HG03521 (cell line): ENCODE measurements around the gene BBC3.
A peak's percentile ranks its signal among the peaks of the same experiment; 100 is the strongest.
"Not testable (repeated sequence)": the region's sequence is repeated elsewhere in the genome, so short reads cannot be mapped to it uniquely, and the experiment has no call there.

Source experiments
- ATAC-seq: cut with Tn5 transposase; IDR thresholded peaks from one replicate; pipeline ENCODE4 v1.9.1; 2021; ENCODE audit warnings: mild to moderate bottlenecking, moderate library complexity; ENCODE audit not compliant: unreplicated experiment

The BBC3 gene, protein sequence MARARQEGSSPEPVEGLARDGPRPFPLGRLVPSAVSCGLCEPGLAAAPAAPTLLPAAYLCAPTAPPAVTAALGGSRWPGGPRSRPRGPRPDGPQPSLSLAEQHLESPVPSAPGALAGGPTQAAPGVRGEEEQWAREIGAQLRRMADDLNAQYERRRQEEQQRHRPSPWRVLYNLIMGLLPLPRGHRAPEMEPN

DNA sequence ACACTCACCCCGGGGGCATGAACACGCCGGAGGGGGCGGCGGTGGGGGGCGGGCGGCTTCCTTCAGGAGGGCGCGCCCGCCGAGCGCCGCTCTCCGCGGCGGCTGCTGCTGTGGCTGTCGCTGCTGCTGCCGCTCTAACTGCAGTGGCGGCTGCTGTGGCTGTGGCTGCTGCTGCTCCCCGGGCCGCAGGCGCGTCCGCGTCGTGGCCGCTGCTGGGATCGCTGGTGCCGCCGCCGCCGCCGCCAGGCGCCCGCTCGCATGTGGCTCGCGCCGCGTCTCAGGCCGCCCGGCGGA is at the start of gene BBC3:
BBC3 (minus strand) TSS at position 279 of the 294 bp plus-strand sequence. CDS start 2,768 bp downstream, outside the sequence.
- ATAC-seq: no peak

DNA sequence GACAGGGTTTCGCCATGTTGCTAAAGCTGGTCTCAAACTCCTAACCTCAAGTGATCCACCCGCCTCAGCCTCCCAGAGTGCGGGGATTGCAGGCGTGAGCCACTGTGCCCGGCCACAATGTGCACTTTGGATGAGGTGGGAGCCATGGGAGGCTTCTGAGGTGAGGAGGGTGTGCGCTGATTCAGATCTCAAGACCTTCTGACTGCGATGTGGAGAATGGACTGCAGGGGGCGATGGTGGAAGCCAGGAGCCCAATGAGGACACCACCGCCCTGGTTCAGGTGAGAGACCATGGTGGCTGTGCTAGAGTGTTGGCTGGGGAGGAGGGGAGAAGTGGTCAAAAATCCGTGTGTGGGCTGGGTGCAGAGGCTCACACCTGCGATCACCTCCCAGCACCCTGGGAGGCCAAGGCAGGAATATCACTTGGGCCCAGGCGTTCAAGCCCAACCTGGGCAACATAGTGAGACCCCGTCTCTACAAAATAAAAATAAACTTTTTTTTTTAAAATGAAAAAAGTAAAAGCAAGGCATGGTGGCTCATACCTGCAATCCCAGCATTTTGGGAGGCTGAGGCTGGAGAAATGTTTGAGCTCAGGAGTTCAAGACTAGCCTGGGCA is 49.3 kb upstream of the BBC3 start:
- ATAC-seq: no peak

DNA sequence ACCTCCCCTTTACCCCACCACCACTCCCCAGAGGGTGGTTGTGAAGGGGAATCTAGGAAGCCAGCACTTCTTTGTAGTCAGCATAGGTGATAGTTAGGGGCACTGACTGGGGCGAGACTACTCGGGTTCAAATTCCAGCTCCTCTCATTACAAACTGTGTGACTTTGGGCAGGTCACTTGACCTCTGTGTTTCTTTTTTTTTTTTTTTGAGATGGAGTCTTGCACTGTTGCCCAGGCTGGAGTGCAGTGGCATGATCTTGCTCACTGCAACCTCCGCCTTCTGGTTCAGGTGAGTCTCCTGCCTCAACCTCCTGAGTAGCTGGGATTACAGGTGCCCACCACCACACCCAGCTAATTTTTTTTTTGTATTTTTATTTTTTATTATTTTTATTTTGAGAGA is 45.5 kb upstream of the BBC3 start:
- ATAC-seq: not testable (repeated sequence)

DNA sequence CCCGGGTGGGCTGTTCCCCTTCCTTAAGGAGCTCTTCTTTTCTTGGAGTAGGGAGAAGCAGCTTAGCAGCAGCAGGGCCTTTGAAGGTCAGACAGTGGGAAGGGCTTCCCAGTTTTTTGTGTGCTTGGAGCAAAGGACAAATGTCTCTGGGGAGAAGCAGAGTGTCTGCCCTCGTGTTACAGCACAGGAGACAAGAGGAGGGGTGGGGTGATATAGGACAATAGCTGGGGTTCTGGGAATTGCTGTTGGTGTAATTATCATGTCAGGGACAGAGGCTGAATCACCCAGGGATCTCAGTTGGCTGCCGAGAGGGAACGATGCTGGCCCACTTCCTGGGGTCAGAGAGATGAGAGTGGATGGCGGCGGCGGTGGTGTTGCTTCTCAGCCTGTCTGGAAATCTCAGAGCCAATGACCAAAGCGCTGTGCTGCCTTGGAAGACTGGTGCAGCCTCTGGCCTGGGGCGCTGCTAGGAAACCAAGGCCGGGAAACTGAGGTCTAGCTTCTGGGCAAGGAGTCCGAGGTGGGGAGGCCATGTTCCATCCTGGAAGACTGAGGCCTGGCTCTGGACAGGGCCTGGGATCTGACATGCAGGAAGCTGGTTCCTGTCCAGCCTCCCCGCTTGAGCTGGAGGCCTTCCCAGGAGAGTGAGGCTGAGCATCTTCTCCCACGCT is 44.9 kb upstream of the BBC3 start:
- ATAC-seq: no peak

DNA sequence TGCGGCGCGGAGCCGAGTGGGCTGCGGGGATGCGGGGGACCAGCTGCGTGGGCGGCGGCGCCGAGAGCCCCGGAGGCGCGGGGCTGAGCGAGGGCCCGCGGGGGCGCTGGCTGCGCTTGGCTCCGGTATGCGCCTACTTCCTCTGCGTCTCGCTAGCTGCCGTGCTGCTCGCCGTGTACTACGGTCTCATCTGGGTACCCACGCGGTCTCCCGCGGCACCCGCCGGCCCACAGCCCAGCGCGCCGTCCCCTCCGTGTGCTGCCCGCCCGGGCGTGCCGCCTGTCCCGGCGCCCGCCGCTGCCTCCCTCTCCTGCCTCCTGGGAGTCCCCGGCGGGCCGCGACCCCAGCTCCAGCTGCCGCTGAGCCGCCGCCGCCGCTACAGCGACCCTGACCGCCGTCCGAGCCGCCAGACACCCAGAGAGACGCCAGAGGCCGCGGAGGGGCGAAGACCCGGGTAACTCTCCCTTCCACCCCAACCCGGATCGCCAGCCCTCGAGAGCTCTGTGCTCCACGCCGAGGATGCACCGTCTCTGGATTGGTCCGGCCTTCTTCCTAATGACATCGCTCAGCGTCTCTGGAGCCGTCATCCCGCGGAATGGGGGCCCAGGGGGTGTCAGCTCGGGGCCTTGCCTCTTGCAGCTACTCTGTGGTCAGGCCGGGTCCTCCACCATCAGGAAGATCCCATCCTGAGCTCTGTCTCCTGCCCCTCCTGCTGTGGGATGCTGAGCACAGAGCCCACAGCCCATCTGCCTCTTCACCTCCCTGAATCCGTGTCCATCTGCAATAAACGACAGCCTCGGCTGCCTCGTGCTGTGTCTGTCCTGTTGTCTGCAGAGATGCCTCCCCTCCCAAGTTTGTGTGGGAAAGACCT is 44.1 kb upstream of the BBC3 start:
- ATAC-seq: no peak

DNA sequence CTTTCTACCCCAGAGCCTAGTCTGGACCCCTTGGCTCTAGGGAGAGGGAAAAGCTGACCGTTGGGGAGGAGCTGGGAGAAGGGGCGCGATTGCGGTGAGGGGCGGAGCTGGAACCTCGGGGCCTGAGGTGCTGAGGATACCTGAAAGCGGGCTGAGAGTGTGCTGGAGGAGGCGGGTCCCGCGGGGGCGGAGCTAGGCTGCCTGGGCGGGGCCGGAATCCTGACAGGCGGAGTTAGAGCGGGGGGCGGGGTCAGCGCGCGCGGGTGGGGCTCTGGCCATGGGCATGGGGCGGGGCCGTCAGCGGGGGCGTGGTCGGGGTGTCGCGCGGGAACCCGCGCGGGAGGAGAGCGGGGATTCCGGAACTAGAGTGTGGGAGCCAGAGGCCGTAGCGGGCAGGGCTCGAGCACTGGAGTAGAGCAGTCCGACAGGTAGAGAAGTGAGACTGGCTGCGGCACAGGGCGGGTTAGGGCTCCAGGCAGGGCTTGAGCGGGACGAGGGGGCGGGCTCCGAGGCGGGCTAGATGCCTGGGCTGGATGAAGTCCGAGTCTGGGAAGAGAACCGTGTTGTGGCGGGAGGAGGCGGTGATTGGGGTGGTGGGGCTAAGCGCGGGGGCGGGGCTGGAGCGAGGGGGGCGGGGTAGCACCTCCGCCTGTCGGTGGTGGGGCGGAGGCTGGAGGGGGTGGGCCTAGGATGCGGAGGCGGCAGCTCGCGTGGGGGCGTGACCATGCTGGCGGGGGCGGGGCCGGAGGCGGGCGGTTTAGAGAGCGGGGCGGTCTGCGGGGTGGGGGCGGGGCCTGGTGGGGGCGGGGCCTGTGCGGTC is 43.3 kb upstream of the BBC3 start, which contains the start of gene INAFM1:
INAFM1 (plus strand) TSS at position 815 of the 820 bp plus-strand sequence. CDS start 35 bp downstream, outside the sequence.
- peak; percentile 52 for ATAC-seq

DNA sequence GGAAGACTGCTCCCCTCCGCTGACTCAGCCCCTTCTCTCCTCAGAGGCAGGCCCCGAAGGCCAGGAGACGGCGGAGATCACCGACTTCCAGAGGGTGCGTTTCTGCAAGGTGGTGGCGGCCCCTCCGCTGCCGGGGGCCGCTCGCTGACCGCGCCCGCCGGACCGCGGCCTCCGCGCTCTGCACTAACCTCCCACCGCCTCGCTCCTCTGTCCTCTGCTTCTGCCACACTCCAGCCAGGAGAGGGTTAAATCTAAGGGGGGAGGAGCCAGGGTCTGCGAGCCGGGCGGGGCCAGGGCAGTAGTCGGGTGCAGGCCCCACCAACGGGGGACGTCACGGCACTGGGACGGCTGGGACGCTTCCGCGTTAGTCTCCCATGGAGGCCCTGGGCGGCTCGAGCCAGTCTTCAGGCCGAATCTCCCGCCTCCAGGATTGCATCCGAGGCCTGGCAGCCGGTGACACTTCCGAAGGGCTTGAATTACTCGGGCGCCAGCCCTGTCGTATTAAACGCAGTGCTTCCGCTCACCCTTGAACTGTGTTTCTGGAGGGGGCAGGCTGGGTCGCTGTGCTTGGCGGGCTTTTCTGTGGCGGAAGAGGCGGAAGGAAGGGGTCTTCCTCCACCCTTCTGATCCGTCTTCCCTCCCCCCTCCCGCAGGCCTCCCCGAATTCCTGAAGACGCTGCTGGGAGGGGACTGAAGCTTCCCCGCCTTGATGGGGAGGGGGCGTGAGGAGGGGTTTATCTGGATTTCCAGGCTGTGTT is 42.5 kb upstream of the BBC3 start:
- ATAC-seq: peak; percentile 44

DNA sequence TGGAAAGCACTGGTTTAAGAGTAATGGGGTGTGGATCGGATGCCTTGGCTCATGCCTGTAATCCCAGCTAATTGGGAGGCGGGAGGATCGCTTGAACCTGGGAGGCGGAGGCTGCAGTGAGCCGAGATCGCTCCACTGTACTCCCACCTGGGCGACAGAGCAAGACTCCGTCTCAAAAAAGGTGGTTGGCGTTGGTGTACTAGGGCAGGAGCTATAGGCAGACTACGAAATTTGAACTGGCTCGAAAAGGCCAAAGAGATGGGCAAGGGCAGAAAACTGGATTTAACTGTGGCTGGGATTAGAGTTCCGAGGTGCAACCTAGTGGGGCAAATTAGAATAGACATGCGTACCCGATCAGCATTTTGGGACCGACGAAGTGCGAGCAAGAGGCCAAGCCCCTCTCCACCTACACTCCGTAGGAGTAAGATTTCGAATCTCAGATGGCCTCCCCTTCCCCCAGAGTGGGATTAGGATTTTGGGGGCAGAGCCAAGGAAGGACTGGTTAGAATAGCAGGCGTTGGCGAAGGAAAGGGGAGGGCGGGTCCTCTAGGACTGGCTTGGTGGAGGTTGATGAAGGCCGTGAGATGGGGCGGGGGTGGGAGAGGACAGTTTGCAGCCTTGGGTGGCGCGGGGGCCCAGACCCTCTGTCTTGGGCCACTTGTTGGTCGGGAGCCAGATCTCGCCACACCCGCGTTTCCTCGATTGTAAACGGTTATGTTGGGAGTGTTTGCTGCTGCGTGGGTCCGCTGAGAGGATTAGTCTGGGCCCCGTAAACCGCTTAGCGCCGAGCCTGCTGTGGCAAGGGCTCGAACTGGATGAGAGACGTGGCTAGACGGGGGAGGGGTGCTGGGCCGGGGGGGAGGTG is 41.7 kb upstream of the BBC3 start:
- ATAC-seq: no peak

DNA sequence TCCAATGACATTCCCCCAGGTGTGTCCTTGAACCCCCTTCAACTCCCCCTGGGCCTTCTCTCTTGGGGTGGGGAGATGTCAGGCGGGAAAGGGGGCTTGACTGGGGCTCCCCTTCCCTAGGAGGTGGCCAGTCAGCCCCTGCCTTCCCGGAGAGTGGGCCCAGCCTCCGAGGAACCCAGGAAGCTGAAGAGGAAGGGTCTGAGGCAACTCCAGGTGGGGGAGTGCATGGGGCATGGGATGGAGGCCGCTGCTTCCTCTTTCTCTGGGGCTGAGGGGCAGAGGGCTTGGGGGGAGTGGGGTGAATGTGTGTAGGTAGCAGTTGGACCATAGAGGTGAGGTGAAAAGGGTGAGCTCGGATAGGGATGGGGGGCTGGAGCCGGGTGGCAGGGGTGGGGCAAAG is 41.0 kb upstream of the BBC3 start:
- no peak for ATAC-seq

DNA sequence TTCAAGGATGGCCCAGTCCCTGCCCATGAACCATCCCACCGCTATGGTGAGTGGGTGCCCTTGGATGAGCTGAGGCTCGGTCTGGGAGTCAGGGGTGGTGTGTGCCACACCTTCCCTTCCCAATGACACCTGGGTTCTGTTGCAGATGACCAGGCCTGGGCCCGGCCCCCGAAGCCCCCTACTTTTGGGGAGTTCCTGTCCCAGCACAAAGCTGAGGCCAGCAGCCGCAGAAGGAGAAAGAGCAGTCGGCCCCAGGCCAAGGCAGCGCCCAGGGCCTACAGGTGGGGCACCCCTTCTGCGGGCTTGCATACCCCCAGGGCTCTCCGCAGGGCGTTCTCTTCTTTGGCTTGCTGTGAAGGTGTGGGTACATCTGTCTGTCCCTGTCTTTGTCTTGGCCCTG is 39.4 kb upstream of the BBC3 start:
- ATAC-seq: no peak

DNA sequence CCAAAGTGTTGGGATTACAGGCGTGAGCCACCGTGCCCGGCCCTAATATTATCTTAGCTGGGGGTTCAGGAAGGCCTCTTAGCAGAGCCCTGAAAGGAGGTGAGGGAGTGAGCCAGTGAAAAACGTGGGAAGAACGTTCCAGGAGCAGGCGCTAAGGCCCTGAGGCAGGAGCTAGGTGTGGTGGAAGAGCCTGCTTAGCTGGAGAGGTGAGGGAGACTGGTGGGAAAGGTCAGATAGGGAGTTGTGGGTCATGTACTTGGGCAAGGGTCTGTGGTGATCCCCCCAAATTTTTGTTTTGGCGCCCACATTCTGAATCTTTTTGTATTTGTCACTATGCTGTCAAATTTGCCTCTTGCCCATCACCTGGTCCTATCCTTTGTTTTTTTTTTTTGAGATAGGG is 38.6 kb upstream of the BBC3 start:
- ATAC-seq: no peak

DNA sequence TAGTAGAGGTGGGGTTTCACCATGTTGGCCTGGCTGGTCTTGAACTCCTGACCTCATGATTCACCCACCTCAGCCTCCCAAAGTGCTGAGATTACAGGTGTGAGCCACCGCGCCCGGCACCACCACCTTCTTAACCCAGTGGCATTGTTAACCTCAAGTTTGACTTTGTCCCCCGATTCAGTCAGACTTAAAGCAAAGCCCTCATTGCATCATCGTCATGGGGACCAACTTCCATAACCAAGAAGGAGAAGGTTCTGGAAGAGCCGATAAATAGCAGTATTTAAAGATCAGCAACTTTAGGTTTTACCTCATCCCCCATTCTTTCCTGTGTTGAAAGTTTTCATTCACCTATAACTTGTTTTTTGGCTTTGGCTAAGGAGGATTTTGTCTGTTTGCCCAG is 37.0 kb upstream of the BBC3 start:
- ATAC-seq: no peak

DNA sequence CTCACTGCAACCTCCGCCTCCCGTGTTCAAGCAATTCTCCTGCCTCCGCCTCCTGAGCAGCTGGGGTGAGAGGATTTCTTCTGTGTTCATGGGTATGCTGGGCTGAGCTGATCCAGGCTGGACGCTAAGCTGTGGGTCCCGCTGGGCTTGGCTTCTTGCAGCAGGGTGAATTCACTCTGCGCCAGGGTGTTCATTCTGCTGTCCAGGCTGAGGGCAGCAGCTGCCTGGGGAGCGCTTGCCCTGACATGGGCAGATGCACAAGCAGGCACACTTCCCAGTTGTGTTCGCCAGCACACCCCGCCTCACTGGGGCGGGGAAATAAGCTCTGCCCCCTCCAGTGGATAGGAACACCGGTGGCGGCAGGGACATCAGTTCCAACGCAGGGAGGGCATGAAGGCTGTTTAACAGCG is 36.4 kb upstream of the BBC3 start:
- no peak for ATAC-seq

DNA sequence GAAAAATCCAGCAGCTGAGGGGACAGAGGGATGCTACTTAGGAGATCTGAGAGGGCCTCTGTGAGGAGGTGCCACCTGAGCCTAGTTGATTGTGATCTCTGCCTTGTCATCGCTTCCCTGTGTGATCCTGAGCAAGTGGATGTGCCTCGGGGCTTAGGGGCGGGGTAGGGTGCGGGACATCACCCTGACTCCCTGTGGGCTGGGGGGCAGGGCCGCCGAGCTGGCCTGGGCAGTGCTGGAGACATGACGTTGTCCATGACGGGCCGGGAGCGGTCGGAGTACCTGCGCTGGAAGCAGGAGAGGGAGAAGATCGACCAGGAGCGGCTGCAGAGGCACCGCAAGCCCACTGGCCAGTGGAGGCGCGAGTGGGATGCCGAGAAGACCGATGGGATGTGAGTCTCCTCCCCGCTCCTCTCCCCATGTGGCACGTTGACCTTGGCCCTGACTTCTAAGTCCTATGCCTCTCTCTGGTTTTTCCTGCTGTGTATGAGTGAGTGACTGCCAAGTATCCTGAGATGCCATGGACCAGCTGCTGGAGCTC is 35.5 kb upstream of the BBC3 start:
- ATAC-seq: no peak

DNA sequence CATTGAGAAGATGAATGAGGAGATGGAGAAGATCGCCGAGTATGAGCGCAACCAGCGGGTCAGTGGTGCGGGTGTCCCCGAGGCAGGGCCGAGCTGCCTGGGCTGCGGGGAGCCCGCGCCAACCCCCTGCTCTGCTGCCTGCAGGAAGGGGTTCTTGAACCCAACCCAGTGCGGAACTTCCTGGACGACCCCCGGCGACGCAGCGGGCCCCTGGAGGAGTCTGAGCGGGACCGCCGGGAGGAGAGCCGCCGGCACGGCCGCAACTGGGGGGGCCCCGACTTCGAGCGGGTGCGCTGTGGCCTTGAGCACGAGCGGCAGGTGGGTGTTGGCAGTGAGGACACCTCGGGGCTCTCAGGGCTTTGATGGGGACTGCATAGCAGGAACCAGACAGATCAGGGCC is 33.6 kb upstream of the BBC3 start:
- ATAC-seq: no peak

DNA sequence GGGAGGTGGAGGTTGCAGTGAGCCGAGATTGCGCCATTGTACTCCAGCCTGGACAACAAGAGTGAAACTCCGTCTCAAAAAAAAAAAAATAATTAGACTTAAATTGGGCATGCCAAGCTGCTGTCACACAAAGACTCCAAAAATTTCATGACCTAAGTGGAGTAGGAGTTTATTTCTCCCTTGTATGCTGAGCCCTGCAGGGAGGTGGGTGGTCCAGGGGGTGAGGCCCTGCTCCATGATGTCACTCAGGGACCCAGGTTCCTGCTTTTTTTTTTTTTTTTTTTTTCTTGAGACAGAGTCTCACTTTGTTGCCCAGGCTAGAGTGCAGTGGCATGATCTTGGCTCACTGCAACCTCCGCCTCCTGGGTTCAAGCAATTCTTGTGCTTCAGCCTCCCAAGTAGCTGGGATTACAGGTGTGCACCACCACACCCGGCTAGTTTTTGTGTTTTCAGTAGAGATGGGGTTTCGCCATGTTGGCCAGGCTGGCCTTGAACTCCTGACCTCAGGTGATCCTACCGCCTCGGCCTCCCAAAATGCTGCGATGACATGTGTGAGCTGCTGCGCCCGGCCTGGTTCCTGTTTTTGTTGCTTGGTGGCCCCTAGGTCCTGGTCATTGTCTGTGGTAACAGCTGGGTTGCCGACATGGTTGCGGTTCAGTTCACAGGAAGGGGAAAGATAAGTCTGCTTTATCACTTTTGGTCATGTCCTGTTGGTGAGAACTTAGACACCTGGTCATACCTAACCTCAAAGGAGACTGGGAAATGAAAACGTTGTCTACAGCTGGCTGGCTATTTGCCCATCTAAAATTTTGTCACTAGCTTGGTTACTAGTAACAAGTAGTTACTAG is 31.2 kb upstream of the BBC3 start:
- peak; percentile 53 for ATAC-seq

DNA sequence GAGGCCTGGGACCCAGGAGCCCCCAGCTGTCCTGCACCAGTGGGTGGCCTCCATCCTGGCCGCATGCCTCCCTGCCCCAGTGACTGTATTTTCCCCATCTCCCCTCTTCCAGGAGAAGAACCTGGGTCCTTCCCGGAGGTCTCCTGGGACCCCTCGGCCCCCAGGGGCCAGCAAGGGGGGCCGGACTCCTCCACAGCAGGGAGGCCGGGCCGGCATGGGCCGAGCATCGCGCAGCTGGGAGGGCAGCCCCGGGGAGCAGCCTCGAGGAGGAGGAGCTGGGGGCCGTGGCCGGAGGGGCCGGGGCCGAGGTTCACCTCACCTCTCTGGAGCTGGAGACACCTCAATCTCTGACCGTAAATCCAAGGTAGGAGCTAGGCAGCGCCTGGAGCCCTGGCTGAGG is 29.5 kb upstream of the BBC3 start:
- ATAC-seq: no peak
